Gastrocnemius medialis (tissue), 4 donors: Measurements from ENCODE around the gene PTDSS2. TPM values are rescaled to one million over a fixed set of nuclear protein-coding genes. Genes with fewer than 3 reads are reported as not detected.

Experiments used
- ATAC-seq, 2 donors: fragments of 150-250 bp; one replicate each; pipeline ENCODE4 v1.9.1; 2016
- DNase-seq, 2 donors: peaks; one replicate each; pipeline ENCODE4 v3.0.0-alpha.2; 2019
- H3K27ac ChIP-seq, 4 donors: fragments of 200-600 bp; sonication (generic); 1 replicate in 1 of 4; 2 replicates in 3 of 4; pipeline ENCODE4 v1.5.1; 2016 to 2018; ENCODE audit warnings: mild to moderate bottlenecking in 2 of 4, moderate library complexity in 1 of 4
- H3K27me3 ChIP-seq, 3 donors: fragments of 200-600 bp; sonication (generic) in 2 of 3; 1 replicate in 1 of 3; 2 replicates in 2 of 3; pipeline versions ENCODE4 v1.5.1 to v1.6.0; 2016 to 2019; ENCODE audit warnings: mild to moderate bottlenecking in 1 of 3, moderate library complexity in 1 of 3
- H3K36me3 ChIP-seq, 2 donors: fragments of 200-600 bp; sonication (generic) in 1 of 2; one replicate each; pipeline ENCODE4 v1.5.1; 2017 to 2018
- H3K4me1 ChIP-seq, 2 donors: fragments of 200-600 bp; sonication (generic) in 1 of 2; one replicate each; pipeline ENCODE4 v1.5.1; 2016 to 2017; ENCODE audit warnings: mild to moderate bottlenecking in 2 of 2
- H3K4me3 ChIP-seq, 4 donors: fragments of 200-600 bp; sonication (generic) in 3 of 4; 1 replicate in 1 of 4; 2 replicates in 3 of 4; pipeline ENCODE4 v1.5.1; 2016 to 2019; ENCODE audit warnings: mild to moderate bottlenecking in 2 of 4
- H3K9me3 ChIP-seq, 3 donors: fragments of 200-600 bp; sonication (generic) in 2 of 3; 1 replicate in 1 of 3; 2 replicates in 2 of 3; pipeline ENCODE4 v1.5.1; 2016 to 2019
- CTCF ChIP-seq, 5 experiments: fragments of 450-650 bp in 3 of 5; fragments of 200-600 bp in 2 of 5; sonication (generic) in 2 of 5; IDR thresholded peaks in 4 of 5; conservative IDR thresholded peaks in 1 of 5; 1 replicate in 4 of 5; 2 replicates in 1 of 5; pipeline ENCODE4 v1.5.1; 2016 to 2019; ENCODE audit warnings: antibody characterized with exemption in 5 of 5, mild to moderate bottlenecking in 3 of 5, moderate library complexity in 3 of 5
- POLR2A ChIP-seq, 2 donors: fragments of 450-650 bp; IDR thresholded peaks; one replicate each; pipeline ENCODE4 v1.6.1; 2017; ENCODE audit warnings: antibody characterized with exemption in 2 of 2, mild to moderate bottlenecking in 2 of 2, moderate library complexity in 2 of 2
- in situ Hi-C, 4 donors: fragments of 200-750 bp; cut with MboI; loops; one replicate each; pipeline versions ENCODE4 v1.15.0 to v1.8.0; 2017; ENCODE audit warnings: low sequenced_read_pairs in 4 of 4
- intact Hi-C: fragments of 100-400 bp; cut with DNase I; formaldehyde crosslinking; loops from one replicate; pipeline ENCODE4 v1.15.1; 2023; ENCODE audit warnings: low total_unique reads
- total RNA-seq, 4 donors: library from RNA; depleted of rRNA; stranded (reverse); fragments of >200 nt; gene quantifications; one replicate each; pipeline versions ENCODE4 v1.1.0 to v1.2.3, GENCODE V29; 2016

The PTDSS2 gene
- total RNA-seq, 4 donors from 2014 or later = 21.7 to 31.5 (median 23.7) TPM

GRCh38 chr11:506238-506994 lies 56.3 kb downstream of the PTDSS2 start:
- peak; percentile 97 for DNase-seq
- Histone ChIP-seq H3K9me3 (no peaks in the 10 kb centered on the region), H3K4me1 (peaks cover 23 to 39% of the 10 kb centered on the region in 2 donors), H3K4me3 (peak overlapping the region; percentile 80 to 94 (median 86)), H3K27ac (peak overlapping the region; percentile 96 to 100 (median 98)), H3K36me3 (peaks cover 0 to 10% of the 10 kb centered on the region in 2 donors), H3K27me3 (no peaks in the 10 kb centered on the region)
- intact Hi-C loops = loop anchor here (1.0 to 5.0 kb wide), 7 partner anchors 12 to 299 kb away; partner anchors contain the start of genes BET1L, HRAS, PHRF1 and PSMD13
- in situ Hi-C loops = no loop called here
- TF ChIP-seq POLR2A (IDR thresholded peaks at IDR 0.05) (peak; percentile 83 to 84), CTCF (IDR thresholded peaks at IDR 0.05 in 4 of 5, conservative IDR thresholded peaks at IDR 0.05 in 1 of 5) (peak in 2 of 5 experiments; percentile 29 to 38)
- peak; percentile 78 to 85 for ATAC-seq

- Histone ChIP-seq H3K4me3 (peak within 1 kb of the TSS; percentile 80 to 94 (median 90)), H3K27me3 (no peaks in the 10 kb centered on the region), H3K9me3 (no peaks in the 10 kb centered on the region), H3K36me3 (peaks cover 0 to 6% of the 10 kb centered on the region in 2 donors), H3K4me1 (peaks cover 23 to 39% of the 10 kb centered on the region in 2 donors), H3K27ac (peak within 1 kb of the TSS; percentile 96 to 100 (median 98))
- ATAC-seq (peak; percentile 69 to 77), DNase-seq (peak; percentile 97 to 98)
- in situ Hi-C loops (no loop called here), intact Hi-C loops (loop anchor here (1.0 to 5.0 kb wide), 8 partner anchors 11 to 300 kb away; partner anchors contain the start of genes BET1L, HRAS, PHRF1 and PSMD13)
- TF ChIP-seq POLR2A (IDR thresholded peaks at IDR 0.05) (peak in 1 of 2 donors; percentile 58), CTCF (IDR thresholded peaks at IDR 0.05 in 4 of 5, conservative IDR thresholded peaks at IDR 0.05 in 1 of 5) (no peak)
Observed at GRCh38 chr11:506995-507726, 57.1 kb downstream of the PTDSS2 start, which contains the start of gene RNH1. TSS of gene RNH1 (minus strand) at chr11:507242. CDS start at chr11:502162, 5,080 bp downstream.

- no peak for DNase-seq
- peaks cover 23 to 37% of the 10 kb centered on the region in 2 donors for H3K4me1 ChIP-seq
- H3K27me3 ChIP-seq = no peaks in the 10 kb centered on the region
- H3K27ac ChIP-seq = peak overlapping the region; percentile 96 to 100 (median 98)
- H3K9me3 ChIP-seq = no peaks in the 10 kb centered on the region
- H3K36me3 ChIP-seq = peaks cover 0 to 6% of the 10 kb centered on the region in 2 donors
- ATAC-seq = no peak
- in situ Hi-C loops = no loop called here
- intact Hi-C loops = loop anchor here (1.0 to 5.0 kb wide), 6 partner anchors 27 to 301 kb away; partner anchors contain the start of genes BET1L, HRAS, PSMD13 and RIC8A
- no peak for TF ChIP-seq CTCF (IDR thresholded peaks at IDR 0.05 in 4 of 5, conservative IDR thresholded peaks at IDR 0.05 in 1 of 5)
- TF ChIP-seq POLR2A (IDR thresholded peaks at IDR 0.05) = no peak
- H3K4me3 ChIP-seq = peak overlapping the region; percentile 80 to 94 (median 90)
Observed at GRCh38 chr11:507727-508515, 57.8 kb downstream of the PTDSS2 start.

- no peak for ATAC-seq
- Histone ChIP-seq H3K27ac (peak overlapping the region in 1 of 4 donors; percentile 8), H3K27me3 (no peaks in the 10 kb centered on the region), H3K9me3 (no peaks in the 10 kb centered on the region), H3K36me3 (peaks cover 0 to 6% of the 10 kb centered on the region in 2 donors), H3K4me3 (no peak overlapping the region), H3K4me1 (peaks cover 19 to 27% of the 10 kb centered on the region in 2 donors)
- no peak for DNase-seq
- TF ChIP-seq CTCF (IDR thresholded peaks at IDR 0.05 in 4 of 5, conservative IDR thresholded peaks at IDR 0.05 in 1 of 5) (no peak), POLR2A (IDR thresholded peaks at IDR 0.05) (no peak)
- intact Hi-C loops (loop anchor here (5.0 kb wide), 3 partner anchors 58 to 302 kb away; partner anchors contain the start of genes BET1L and RIC8A), in situ Hi-C loops (no loop called here)
Observed at GRCh38 chr11:508956-509355, 58.9 kb downstream of the PTDSS2 start.
